ENCODE results near the gene NR3C2. TPM values are rescaled to one million over a fixed set of nuclear protein-coding genes. Genes with fewer than 3 reads are reported as not detected.

NR3C2 gene
- total and polyA plus RNA-seq, 4 donors, result 2.0 to 11.5 (median 3.2) TPM

DNA sequence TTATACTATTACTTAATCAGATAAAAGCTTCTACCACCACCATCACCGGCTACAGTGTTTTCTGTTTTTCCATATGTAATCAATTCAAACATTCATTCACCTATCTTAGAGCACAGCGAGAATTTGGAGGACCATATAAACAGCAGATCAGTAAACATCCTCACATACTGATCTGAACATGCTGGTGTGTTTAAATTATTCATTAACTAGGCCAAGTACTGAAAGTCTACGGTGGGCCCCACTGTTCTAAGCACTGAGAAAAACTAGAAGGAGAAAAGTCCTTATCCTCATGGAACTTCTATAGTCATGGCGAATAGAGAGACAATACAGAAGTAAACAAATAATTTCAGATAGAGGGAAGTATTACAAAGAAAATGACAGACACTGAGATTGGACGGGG is 176.6 kb downstream of the NR3C2 start (continued):
- TF ChIP-seq, protein P1, sequence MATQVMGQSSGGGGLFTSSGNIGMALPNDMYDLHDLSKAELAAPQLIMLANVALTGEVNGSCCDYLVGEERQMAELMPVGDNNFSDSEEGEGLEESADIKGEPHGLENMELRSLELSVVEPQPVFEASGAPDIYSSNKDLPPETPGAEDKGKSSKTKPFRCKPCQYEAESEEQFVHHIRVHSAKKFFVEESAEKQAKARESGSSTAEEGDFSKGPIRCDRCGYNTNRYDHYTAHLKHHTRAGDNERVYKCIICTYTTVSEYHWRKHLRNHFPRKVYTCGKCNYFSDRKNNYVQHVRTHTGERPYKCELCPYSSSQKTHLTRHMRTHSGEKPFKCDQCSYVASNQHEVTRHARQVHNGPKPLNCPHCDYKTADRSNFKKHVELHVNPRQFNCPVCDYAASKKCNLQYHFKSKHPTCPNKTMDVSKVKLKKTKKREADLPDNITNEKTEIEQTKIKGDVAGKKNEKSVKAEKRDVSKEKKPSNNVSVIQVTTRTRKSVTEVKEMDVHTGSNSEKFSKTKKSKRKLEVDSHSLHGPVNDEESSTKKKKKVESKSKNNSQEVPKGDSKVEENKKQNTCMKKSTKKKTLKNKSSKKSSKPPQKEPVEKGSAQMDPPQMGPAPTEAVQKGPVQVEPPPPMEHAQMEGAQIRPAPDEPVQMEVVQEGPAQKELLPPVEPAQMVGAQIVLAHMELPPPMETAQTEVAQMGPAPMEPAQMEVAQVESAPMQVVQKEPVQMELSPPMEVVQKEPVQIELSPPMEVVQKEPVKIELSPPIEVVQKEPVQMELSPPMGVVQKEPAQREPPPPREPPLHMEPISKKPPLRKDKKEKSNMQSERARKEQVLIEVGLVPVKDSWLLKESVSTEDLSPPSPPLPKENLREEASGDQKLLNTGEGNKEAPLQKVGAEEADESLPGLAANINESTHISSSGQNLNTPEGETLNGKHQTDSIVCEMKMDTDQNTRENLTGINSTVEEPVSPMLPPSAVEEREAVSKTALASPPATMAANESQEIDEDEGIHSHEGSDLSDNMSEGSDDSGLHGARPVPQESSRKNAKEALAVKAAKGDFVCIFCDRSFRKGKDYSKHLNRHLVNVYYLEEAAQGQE (IDR thresholded peaks at IDR 0.05), result no peak
- no peak for TF ChIP-seq JUND (IDR thresholded peaks at IDR 0.05)
- TF ChIP-seq FOXA2 (IDR thresholded peaks at IDR 0.05), result no peak

DNA sequence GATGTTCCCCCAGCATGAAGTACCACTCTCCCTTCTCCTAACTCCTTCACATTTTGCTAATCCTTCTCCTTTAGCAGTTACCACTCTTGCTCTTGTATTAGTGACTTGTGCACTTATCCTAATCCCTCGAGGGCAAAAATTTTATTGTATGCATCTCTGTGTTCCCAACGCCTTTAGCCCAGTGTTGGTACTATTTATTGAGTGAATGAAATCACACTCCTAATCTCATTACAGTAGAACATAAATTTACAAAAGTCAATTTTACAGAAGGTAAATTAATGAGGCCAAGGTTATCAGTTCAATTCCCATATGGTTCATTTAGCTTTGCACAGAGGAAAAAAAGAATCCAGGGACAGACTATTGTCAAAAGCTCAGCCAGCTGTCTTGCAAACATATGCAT is 178.4 kb downstream of the NR3C2 start:
- Histone ChIP-seq H3K9ac (ENCODE audit: low read depth in 1 of 2, low read length in 2 of 2) (no peak overlapping the region), H3K4me1 (ENCODE audit: control insufficient read depth in 4 of 4, insufficient read depth in 4 of 4, low read length in 3 of 4) (no peaks in the 10 kb centered on the region), H3K9me3 (ENCODE audit: control insufficient read depth in 4 of 4, low read length in 3 of 4) (peaks cover 0 to 3% (median under 1%) of the 10 kb centered on the region in 4 donors), H3K36me3 (ENCODE audit: control insufficient read depth in 4 of 4, insufficient read depth in 3 of 4, low read depth in 1 of 4, low read length in 3 of 4) (peaks cover 0 to under 1% (median 0%) of the 10 kb centered on the region in 4 donors), H3K27ac (ENCODE audit: low read depth in 1 of 2, low read length in 2 of 2) (no peak overlapping the region), H3K4me3 (ENCODE audit: low read depth in 1 of 3, low read length in 3 of 3) (no peak overlapping the region), H3K27me3 (ENCODE audit: control insufficient read depth in 4 of 4, insufficient read depth in 4 of 4, low read length in 3 of 4) (no peaks in the 10 kb centered on the region)
- DNase-seq (ENCODE audit: low spot score), result no peak
- 94% methylated on average over 2 of the region's 2 CpGs for WGBS
- TF ChIP-seq TAF1 (conservative IDR thresholded peaks at IDR 0.05), result no peak
- TF ChIP-seq HNF4G (IDR thresholded peaks at IDR 0.05), result no peak
- TF ChIP-seq, protein P2, sequence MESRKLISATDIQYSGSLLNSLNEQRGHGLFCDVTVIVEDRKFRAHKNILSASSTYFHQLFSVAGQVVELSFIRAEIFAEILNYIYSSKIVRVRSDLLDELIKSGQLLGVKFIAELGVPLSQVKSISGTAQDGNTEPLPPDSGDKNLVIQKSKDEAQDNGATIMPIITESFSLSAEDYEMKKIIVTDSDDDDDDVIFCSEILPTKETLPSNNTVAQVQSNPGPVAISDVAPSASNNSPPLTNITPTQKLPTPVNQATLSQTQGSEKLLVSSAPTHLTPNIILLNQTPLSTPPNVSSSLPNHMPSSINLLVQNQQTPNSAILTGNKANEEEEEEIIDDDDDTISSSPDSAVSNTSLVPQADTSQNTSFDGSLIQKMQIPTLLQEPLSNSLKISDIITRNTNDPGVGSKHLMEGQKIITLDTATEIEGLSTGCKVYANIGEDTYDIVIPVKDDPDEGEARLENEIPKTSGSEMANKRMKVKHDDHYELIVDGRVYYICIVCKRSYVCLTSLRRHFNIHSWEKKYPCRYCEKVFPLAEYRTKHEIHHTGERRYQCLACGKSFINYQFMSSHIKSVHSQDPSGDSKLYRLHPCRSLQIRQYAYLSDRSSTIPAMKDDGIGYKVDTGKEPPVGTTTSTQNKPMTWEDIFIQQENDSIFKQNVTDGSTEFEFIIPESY (IDR thresholded peaks at IDR 0.05), result no peak
- no peak for TF ChIP-seq NR2F2 (IDR thresholded peaks at IDR 0.05)
- TF ChIP-seq SP1 (IDR thresholded peaks at IDR 0.05), result no peak

DNA sequence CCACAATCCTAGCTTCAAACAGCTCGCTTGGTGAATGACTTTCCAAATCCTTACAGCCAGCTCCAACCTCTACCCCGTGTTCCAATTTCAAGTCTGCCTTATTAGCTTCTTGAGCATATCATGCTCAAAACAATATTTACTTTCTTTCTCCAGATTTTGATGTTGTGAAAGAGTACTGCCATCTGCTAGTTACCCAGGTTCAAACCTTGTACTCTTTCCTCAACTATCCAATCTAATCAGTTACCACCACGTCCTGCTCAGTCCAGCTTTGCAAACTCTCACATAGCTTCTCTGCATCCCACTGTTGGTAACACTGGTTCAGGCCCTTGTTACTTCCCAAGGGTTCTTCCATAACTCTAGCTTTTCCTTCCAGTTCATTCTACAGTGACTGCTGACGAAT is 179.1 kb downstream of the NR3C2 start:
- 90% methylated on average over 4 of the region's 4 CpGs for WGBS
- Histone ChIP-seq H3K4me1 (ENCODE audit: control insufficient read depth in 4 of 4, insufficient read depth in 4 of 4, low read length in 3 of 4) (no peaks in the 10 kb centered on the region), H3K9ac (ENCODE audit: low read depth in 1 of 2, low read length in 2 of 2) (no peak overlapping the region), H3K27me3 (ENCODE audit: control insufficient read depth in 4 of 4, insufficient read depth in 4 of 4, low read length in 3 of 4) (no peaks in the 10 kb centered on the region), H3K36me3 (ENCODE audit: control insufficient read depth in 4 of 4, insufficient read depth in 3 of 4, low read depth in 1 of 4, low read length in 3 of 4) (peaks cover 0 to 4% (median 0%) of the 10 kb centered on the region in 4 donors), H3K4me3 (ENCODE audit: low read depth in 1 of 3, low read length in 3 of 3) (no peak overlapping the region), H3K27ac (ENCODE audit: low read depth in 1 of 2, low read length in 2 of 2) (no peak overlapping the region), H3K9me3 (ENCODE audit: control insufficient read depth in 4 of 4, low read length in 3 of 4) (peaks cover 0 to 3% (median under 1%) of the 10 kb centered on the region in 4 donors)
- TF ChIP-seq, protein P2 (IDR thresholded peaks at IDR 0.05), result no peak
- no peak for DNase-seq (ENCODE audit: low spot score)

GRCh38 chr4:148261848-148262247 is 180.4 kb downstream of the NR3C2 start:
- Histone ChIP-seq H3K9ac (ENCODE audit: low read depth in 1 of 2, low read length in 2 of 2) (no peak overlapping the region), H3K27me3 (ENCODE audit: control insufficient read depth in 4 of 4, insufficient read depth in 4 of 4, low read length in 3 of 4) (no peaks in the 10 kb centered on the region), H3K4me3 (ENCODE audit: low read depth in 1 of 3, low read length in 3 of 3) (no peak overlapping the region), H3K4me1 (ENCODE audit: control insufficient read depth in 4 of 4, insufficient read depth in 4 of 4, low read length in 3 of 4) (peaks cover 0 to 2% (median 0%) of the 10 kb centered on the region in 4 donors), H3K9me3 (ENCODE audit: control insufficient read depth in 4 of 4, low read length in 3 of 4) (peaks cover 0 to 3% (median under 1%) of the 10 kb centered on the region in 4 donors), H3K36me3 (ENCODE audit: control insufficient read depth in 4 of 4, insufficient read depth in 3 of 4, low read depth in 1 of 4, low read length in 3 of 4) (peaks cover 0 to 4% (median 0%) of the 10 kb centered on the region in 4 donors), H3K27ac (ENCODE audit: low read depth in 1 of 2, low read length in 2 of 2) (no peak overlapping the region)
- 95% methylated on average over 4 of the region's 4 CpGs for whole genome bisulfite sequencing
- TF ChIP-seq, protein P3, sequence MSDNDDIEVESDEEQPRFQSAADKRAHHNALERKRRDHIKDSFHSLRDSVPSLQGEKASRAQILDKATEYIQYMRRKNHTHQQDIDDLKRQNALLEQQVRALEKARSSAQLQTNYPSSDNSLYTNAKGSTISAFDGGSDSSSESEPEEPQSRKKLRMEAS (IDR thresholded peaks at IDR 0.05), result no peak
- DNase-seq (ENCODE audit: low spot score), result no peak
